NCI-H524 treated with DMSO at 0.1 percent for 48 hours (cell line): ENCODE results near the gene KAZN.

Experiments used
- DNase-seq: peaks from one replicate; lab custom pipeline; 2025; lab: John Stamatoyannopoulos, UW

Gene KAZN

GRCh38 chr1:15159166-15159555 lies 560.7 kb downstream of the KAZN start:
- DNase-seq = no peak

DNA sequence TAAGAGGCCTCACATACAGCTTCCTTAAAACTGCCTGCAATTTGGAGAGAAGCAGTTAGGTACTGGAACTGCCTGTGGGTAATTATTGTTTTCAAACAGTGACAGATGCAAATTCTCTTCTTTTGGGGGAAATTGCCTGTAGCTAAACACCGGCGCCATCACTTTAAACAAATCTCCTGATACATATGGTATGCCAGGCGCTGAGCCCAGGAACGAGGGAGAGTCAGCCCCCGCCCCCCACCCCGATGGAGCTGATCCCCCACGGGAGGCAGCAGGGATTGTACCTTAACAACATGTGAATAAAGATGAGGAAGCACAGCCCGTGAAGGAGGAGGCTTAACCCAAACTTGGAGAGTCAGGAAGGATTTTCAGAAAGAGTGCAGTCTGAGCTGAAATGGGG lies 562.1 kb downstream of the KAZN start:
- DNase-seq = no peak

DNA sequence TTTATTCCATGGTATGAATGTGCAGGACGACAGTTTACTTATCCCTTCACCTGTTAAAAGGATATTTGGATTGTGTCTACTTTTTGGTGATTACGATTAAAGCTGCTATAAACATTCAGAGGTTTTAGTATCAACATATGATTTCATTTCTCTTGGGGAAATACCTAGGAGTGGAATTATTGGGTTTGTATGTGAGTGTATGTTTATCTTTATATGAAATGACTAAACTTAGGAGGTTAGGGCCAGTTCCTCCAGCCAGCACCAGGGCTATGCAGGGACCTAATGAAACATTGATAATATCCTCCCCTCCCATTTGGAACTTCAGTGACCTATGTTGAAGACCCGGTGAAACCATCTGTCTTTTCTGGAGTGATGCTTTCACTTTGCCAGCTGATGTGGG lies 568.9 kb downstream of the KAZN start:
- DNase-seq = no peak
